Bone marrow (tissue), 2 donors: ENCODE results near the gene PPP2R3A.
"Not testable (repeated sequence)": the region's sequence is repeated elsewhere in the genome, so short reads cannot be mapped to it uniquely, and the experiment has no call there.

Experiments
- DNase-seq, 2 donors: peaks; one replicate each; lab custom pipeline; 2025; lab: John Stamatoyannopoulos, UW

The PPP2R3A gene

DNA sequence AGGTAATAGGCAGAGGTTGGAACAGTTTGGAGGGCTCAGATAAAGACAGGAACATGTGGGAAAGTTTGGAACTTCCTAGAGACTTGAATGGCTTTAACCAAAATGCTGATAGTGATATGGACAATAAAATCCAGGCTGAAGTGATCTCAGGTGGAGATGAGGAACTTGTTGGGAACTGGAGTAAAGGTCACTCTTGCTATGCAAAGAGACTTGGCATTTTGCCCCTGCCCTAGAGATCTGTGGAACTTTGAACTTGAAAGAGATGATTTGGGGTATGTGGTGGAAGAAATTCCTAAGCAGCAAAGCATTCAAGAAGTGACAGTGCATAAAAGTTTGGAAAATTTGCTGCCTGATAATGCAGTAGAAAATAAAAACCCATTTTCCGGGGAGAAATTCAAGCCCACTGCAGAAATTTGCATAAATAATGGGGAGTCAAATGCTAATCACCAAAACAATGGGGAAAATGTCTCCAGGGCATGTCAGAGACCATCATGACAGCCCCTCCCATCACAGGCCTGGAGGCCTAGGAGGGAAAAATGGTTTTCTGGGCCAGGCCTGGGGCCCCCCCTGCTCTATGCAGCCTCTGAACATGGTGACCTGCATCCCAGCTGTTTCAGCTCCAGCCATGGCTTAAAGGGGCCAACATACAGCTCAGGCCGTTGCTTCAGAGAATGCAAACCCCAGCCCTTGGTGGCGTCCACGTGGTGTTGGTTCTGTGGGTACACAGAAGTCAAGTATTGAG is 118.3 kb downstream of the PPP2R3A start:
- DNase-seq: not testable (repeated sequence)

DNA sequence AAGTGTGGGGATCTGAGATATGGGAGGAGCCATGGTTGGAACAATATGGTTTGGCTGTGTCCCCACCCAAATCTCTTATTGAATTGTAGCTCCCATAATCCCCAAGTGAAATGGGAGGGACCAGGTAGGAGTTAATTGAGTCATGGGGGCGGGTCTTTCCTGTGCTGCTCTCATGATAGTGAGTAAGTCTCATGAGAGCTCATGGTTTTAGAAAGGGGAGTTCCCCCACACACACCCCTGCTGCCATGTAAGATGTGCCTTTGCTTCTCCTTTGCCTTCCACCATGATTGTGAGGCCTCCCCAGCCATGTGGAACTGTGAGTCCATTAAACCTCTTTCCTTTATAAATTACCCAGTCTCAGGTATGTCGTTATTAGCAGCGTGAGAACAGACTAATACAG is 119.5 kb downstream of the PPP2R3A start:
- not testable (repeated sequence) for DNase-seq

DNA sequence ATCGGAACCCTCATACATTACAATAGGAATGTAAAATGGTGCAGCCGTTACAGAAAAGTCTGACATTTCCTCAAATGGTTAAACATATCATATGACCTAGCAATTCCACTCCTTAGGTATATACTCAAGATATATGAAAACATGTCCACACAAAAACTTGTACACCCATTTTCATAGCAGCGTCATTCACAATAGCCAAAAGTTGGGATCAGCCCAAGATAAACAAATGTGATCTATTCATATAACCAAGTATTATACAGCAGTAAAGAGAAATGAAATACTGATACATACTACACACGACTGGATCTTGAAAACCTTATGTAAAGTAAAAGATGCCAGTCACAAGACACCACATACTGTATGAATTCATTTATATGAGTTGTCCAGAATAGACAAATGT is 128.2 kb downstream of the PPP2R3A start:
- DNase-seq: no peak

DNA sequence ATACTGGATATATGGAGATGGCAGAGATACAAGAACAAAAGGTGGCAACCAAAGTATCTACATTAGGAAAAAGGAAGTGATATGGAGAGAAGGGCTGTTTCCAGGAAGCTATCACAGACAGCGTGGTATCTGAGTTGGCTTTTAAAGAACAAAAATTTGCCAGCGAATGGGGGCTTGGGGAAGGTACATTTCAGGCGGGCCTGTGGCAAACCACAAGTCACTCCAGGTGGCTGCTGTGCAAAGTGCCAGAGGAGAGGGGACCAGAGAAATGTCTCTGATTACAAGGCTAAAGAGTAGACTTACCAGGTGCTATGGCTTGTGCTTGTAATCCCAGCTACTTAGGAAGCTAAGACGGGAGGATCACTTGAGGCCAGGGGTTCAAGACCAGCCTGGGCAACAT is 139.5 kb downstream of the PPP2R3A start:
- DNase-seq: no peak

DNA sequence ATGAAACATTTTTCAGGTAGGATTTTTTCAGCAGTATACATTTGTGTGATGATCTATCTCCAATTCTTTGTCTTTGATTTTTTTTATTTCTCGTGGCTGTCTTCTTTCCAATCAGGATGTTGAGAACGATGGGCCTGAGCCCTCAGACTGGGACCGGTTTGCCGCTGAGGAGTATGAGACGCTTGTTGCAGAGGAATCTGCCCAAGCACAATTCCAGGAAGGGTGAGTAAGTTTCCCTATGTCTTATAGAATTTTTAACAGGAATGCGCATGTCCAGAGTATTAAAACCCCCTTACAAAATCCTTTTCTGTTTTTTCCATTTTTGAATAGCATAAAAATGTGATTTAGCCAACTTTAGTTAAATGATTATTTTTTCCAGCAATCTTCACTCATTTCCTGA is 140.6 kb downstream of the PPP2R3A start:
- no peak for DNase-seq

DNA sequence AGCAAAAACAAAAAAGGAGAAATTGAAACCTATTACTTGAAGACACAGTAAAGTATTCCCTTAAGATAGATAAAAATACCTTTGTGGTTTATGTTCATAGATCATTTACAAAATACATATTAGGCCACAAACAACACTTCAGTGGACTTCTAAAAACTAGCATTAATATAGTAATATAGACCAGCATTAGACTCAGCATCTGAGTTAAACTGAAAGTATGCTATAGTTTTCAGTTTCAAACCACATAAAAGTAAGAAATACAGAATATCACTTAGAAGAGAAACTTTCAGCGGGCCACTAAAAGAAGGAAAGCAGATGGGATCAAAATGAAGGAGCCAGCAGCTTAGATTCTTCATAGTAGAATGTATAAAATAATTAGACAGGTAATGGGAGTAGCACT is 144.0 kb downstream of the PPP2R3A start:
- no peak for DNase-seq

DNA sequence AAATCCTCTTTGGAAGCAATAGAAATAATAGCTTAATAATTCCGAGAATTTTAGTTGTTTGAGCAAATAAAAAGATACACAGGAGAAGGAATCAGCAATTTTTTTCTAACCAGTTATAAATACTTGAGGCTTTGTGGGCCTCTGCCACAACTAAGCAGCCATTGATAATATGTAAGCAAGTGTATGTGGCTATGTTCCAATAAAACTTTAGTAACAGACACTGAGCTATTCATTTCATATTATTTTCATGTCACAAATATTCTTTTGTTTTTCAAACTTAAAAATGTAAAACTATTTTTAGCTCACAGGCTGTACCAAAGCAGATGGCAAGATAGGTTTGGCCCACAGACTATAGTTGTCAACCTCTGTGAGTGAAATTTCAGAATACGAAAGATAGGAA is 145.0 kb downstream of the PPP2R3A start:
- DNase-seq: no peak

DNA sequence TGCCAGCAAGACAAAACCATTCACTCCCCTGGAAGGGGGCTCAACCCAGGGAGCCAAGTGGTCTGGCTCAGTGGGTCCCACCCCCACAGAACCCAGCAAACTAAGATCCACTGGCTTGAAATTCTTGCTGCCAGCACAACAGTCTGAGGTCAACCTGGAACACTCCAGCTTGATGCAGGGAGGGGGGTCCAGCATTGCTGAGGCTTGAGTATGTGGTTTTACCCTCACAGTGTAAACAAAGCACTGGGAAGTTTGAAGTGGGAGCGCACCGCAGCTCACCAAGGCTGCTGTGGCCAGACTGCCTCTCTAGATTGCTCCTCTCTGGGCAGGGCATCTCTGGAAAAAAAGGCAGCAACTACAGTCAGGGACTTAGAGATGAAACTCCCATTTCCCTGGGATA is 148.9 kb downstream of the PPP2R3A start:
- no peak for DNase-seq

DNA sequence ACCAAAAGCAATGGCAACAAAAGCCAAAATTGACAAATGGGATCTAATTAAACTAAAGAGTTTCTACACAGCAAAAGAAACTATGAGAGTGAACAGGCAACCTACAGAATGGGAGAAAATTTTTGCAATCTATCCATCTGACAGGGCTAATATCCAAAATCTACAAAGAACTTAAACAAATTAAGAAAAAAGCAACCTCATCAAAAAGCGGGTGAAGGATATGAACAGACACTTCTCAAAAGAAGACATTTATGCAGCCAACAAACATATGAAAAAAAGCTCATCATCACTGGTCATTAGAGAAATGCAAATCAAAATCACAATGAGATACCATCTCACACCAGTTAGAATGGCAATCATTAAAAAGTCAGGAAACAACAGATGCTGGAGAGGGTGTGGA is 153.8 kb downstream of the PPP2R3A start:
- not testable (repeated sequence) for DNase-seq

DNA sequence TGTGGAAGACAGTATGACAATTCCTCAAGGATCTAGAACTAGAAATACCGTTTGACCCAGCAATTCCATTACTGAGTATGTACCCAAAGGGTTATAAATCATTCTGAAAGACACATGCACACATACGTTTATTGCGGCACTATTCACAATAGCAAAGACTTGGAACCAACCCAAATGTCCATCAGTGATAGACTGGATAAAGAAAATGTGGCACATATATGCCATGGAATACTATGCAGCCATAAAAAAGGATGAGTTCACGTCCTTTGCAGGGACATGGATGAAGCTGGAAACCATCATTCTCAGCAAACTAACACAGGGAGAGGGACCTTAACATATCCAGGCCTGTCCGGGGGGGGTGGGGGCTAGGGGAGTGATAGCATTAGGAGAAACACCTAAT is 154.3 kb downstream of the PPP2R3A start:
- not testable (repeated sequence) for DNase-seq

DNA sequence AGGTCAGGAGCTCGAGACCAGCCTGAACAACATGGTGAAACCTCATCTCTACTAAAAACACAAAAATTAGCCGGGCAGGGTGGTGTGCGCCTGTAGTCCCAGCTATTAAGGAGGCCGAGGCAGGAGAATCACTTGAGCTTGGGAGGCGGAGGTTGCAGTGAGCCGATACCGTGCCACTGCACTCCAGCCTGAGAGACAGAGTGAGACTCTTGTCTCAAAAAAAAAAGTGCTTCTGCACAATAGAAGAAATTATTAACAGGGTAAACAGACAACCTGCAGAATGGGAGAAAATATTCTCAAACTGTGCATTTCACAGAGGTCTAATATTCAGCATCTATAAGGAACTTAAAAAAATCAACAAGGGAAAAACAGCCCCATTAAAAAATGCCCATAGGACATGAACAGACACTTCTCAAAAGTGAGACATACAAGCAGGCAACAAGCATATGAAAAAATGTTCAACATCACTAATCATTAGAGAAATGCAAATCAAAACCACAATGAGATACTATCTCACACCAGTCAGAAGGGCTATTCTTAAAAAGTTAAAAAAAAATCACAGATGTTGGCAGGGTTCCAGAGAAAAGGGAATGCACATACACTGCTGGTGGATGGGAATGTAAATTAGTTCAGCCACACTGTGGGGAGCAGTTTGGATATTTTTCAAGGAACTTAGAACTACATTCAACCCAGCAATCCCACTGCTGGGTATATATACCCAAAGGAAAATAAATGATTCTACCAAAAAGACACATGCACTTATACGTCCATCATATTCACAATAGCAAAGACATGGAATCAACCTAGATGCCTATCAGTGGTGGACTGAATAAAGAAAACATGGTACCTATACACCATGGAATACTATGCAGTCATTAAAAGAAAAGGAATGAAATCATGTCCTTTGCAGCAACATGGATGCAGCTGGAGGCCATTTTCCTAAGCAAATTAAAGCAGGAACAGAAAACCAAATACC is 155.1 kb downstream of the PPP2R3A start:
- no peak for DNase-seq

DNA sequence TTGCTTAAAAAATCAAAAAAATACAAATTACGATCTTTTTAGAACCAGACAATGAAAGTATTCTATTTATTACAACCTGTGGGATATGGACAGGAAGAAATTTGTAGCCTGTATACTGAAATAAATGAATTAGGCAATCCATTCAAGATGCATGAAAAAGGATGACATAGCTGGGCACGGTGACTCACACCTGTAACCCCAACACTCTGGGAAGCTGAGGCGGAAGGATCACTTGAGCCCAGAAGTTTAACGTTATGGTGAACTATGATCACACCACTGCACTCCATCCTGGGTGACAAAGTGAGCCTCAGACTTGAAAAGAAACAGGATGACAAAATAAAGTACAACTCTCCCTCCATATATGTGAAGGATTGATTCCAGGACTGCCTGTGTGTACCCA is 156.5 kb downstream of the PPP2R3A start:
- no peak for DNase-seq

DNA sequence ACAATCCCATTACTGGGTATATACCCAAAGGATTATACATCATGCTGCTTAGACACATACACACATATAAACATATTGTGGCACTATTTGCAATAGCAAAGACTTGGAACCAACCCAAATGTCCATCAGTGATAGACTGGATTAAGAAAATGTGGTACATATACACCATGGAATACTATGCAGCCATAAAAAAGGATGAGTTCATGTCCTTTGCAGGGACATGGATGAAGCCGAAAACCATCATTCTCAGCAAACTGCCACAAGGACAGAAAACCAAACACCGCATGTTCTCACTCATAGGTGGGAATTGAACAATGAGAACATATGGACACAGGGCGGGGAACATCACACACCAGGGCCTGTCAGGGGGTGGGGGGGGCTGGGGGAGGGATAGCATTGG is 166.1 kb downstream of the PPP2R3A start:
- DNase-seq: not testable (repeated sequence)

DNA sequence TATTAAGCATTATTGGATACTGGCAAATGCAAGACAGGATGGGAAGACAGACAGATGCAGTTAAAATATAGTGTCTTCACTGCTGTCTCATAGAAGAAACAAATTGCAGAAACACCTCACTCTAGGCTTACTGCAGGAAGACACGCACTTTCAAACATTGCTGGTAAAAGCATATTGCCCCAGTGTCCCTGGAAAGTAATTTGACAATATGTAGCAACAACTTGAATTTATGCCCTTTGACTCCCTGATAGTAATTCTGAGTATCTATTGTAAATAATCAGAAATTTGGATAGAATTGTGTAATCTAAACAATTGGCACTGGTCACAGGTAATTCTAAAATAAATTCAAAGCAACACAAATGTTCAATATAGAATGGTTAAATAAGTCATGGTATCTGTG is 168.6 kb downstream of the PPP2R3A start:
- no peak for DNase-seq

DNA sequence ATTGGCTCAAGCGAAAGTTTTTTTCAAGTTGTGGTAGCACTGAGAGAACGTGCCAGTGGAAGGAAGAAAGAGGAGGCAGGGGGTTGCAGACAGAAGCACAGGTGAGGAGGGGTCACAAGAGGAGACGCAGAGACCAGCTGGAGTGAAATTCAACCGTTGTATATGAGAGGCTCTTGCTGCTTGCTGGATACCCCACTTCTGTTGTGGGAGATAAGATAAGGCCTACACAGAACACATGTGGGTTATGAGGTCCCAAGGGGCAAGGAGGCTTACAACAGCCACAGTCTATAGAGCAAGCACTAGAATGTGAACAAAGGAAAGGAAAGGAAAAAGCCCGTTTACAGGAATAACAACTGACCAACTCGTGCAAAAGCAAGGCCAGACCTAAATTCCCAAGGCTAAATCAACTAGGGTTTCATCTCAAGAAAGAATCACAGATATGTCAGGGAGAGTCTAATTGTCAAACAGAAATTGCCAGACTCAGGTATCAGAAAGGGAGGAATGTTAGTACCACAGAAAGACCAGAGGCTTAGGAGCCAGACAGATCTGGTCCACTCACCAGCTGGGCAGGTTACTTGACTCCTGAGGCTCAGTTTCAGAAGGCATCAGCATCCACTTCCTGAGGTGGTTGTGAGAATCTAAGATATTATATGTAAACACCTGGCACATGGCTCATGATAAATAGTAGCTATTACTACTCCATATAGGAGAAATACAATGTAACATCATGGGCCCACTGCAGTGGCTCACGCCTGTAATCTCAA is 169.7 kb downstream of the PPP2R3A start:
- no peak for DNase-seq

DNA sequence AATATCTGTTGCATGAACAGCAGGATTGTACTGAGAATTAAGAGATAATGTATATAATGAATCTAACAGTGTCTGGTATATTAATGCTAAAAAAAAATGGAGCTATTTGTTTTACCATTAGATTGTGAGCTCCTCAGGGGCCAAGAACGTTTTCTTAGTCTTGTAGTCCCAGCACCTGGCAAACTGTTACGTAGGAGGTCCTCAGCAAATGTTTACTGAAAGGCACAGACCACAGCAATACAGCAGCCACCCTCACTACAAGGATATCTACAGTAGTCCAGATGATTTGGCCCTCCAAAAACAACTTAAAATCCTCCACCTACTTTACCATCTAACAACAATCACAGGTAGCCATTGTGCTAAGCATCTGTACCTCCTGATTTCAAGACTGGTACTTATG is 170.9 kb downstream of the PPP2R3A start:
- no peak for DNase-seq

DNA sequence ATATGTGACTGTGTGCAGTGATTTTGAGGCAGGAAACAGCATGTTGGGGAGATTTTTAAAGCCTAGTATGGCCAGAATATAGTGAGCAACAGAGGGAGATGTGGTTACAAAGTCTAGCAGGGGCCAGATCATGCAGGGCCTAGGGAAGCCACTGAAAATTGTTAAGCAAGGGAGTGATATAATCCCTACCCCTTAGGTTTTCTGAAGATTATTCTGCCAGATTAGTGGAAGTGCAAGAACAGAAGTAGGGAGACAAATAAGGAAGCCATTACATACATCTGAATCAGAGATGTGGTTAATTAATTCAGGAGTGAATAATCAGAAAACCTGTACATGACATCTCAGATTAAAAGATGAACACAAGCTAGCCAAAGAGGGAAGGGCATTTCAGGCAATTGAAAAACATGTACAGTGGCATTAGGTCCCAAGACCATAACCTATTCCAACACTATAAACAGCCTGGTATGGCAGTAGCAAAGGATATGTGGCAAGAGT is 175.8 kb downstream of the PPP2R3A start:
- no peak for DNase-seq

DNA sequence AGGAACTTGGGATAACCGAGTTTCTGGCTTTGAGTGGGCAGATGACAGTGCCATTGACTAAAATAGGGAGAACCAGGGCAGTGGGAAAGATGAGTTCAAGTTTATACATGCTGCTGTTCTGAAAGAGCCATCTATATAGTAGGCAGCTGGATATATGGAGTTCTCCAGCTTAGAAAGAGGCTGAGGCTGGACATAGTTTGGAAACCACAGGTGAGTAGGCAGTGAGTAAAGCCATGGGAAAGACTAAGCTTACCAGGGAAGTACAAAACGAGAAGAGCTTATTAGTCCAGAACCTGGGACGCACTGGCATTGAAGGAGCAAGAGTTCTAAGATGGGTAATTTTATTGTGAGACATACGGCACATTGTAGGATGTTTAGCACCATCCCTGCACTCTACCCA is 176.4 kb downstream of the PPP2R3A start:
- no peak for DNase-seq

DNA sequence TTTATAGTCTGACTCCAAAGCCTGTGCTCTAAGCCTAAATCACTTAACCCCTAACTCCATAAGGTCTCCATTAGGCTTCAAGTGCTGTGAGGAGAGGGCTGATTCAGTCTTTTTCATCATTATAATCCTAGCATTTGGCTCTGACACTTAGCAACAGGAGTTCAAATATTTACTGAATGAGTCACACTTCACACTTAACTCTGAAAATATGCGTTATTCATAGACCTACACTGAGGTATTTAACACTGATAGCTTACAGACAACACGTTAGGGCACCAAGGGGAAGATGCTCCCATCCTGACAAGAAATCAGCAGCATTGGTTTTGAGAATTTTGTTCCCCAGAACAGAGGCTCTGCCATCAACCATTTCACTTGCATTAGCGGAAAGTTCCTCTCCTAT is 177.1 kb downstream of the PPP2R3A start:
- peak in 1 of 2 donors; percentile 20 for DNase-seq

DNA sequence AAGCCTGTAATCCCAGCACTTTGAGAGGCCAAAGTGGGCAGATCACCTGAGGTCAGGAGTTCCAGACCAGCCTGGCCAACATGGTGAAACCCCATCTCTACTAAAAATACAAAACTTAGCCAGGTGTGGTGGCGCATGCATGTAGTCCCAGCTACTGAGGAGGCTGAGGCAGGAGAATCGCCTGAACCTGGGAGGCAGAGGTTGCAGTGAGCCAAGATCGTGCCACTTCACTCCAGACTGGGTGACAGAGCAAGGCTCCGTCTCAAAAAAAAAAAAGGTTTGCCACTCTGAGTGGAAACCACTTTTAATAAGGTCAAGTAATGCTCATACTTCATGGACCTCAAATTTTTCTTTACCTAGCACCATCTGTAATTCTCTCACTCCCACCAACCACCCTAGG is 178.9 kb downstream of the PPP2R3A start:
- DNase-seq: not testable (repeated sequence)

DNA sequence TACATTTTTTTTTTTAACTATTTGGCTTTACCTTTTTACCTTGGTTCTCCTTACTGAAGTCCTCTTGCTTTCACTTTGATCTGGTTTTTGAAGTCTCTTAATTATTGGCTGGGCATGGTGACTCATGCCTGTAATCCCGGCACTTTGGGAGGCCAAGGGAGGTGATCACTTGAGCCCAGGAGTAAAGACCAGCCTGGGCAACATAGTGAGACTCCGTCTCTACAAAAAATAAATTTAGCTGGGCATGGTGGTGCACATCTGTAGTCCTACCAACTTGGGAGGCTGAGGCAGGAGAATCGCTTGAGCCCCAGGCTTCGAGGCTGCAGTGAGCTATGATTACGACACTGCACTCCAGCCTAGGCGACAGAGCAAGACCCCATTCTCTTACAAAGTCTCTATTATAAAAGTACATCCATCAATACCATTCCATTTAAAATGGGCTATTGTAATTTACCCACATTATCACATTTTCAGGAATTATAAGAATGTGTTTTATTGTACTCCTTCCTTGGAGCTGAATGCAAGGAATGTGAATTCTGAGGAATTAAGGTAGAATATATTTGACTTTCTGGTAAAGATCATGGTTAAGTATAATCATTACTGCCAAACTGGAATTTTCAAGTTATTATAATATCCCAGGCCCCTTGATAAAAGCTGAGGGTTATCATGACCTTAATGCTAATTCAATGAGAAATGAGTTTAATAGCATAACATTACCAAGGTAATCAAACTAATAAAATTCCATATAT is 181.6 kb downstream of the PPP2R3A start:
- no peak for DNase-seq
